GM12891 (cell line): ENCODE data around the gene NEGR1.

Source experiments
- PAX5 ChIP-seq: IDR thresholded peaks from 2 replicates; pipeline ENCODE4 v1.6.1; 2011; ENCODE audit warnings: low read length, moderate library complexity, mild to moderate bottlenecking; ENCODE audit not compliant: insufficient read depth, severe bottlenecking
- POLR2A ChIP-seq: IDR thresholded peaks from 2 replicates; pipeline ENCODE4 v1.6.1; 2011; ENCODE audit warnings: low read depth, low read length, control low read depth
- POLR2AphosphoS5 ChIP-seq: IDR thresholded peaks from 2 replicates; pipeline ENCODE4 v1.6.1; 2011; ENCODE audit warnings: low read depth, low read length, control low read depth
- POU2F2 ChIP-seq: IDR thresholded peaks from 2 replicates; pipeline ENCODE4 v1.6.1; 2011; ENCODE audit warnings: low read depth, mild to moderate bottlenecking, control low read depth, low read length, moderate library complexity
- SPI1 ChIP-seq: IDR thresholded peaks from 2 replicates; pipeline ENCODE4 v1.6.1; 2011; ENCODE audit warnings: low read depth, low read length, control low read depth
- TAF1 ChIP-seq: IDR thresholded peaks from 2 replicates; pipeline ENCODE4 v1.6.1; 2011; ENCODE audit warnings: low read depth, low read length, control low read depth

- TF ChIP-seq POLR2AphosphoS5: no peak
- TF ChIP-seq POLR2A: no peak
- no peak for TF ChIP-seq PAX5
- TF ChIP-seq TAF1: no peak
- TF ChIP-seq POU2F2: no peak
- TF ChIP-seq SPI1: no peak
Measured at GRCh38 chr1:71621785-71622184, 660.6 kb downstream of the NEGR1 start.
